H1 (cell line): ENCODE data around the gene CTIF. TPM values are rescaled to one million over a fixed set of nuclear protein-coding genes. Genes with fewer than 3 reads are reported as not detected.

Experiments
- BRCA1 ChIP-seq: IDR thresholded peaks from 2 replicates; pipeline ENCODE4 v1.6.1; 2012; ENCODE audit warnings: low read depth, low read length, improper control_type of control experiment
- CTBP2 ChIP-seq: IDR thresholded peaks from 2 replicates; pipeline ENCODE4 v1.7.0; 2011; ENCODE audit warnings: borderline replicate concordance, mild to moderate bottlenecking, moderate library complexity, mixed read lengths, low read length; ENCODE audit not compliant: insufficient read depth, insufficient read length
- POLR2A ChIP-seq, 2 experiments: IDR thresholded peaks; 1 replicate in 1 of 2; 2 replicates in 1 of 2; pipeline ENCODE4 v1.6.1; 2011; ENCODE audit warnings: low read depth in 2 of 2, low read length in 2 of 2, mild to moderate bottlenecking in 2 of 2; ENCODE audit errors: control extremely low read depth in 1 of 2
- RAD21 ChIP-seq, 2 experiments: IDR thresholded peaks in 1 of 2; conservative IDR thresholded peaks in 1 of 2; 2 replicates each; pipeline ENCODE4 v1.6.1; 2011; ENCODE audit warnings: low read depth in 2 of 2, low read length in 2 of 2, improper control_type of control experiment in 1 of 2, inconsistent platforms in 1 of 2, mild to moderate bottlenecking in 1 of 2, moderate library complexity in 1 of 2
- YY1 ChIP-seq: IDR thresholded peaks from 2 replicates; pipeline ENCODE4 v1.6.1; 2011; ENCODE audit warnings: low read depth, mild to moderate bottlenecking, low read length
- polyA plus RNA-seq, 7 experiments: library from polyadenylated mRNA; depleted of rRNA in 3 of 7; stranded (reverse) in 5 of 7; unstranded in 2 of 7; fragments of >200 nt in 5 of 7; fragments of 200-250 nt in 2 of 7; gene quantifications; 1 replicate in 5 of 7; 2 replicates in 1 of 7; 4 replicates in 1 of 7; pipeline versions ENCODE4 v1.2.1 to v1.2.3, GENCODE V29; 2011 to 2013; ENCODE audit warnings: missing spikeins in 2 of 7, mixed read lengths in 2 of 7
- total RNA-seq: library from RNA; stranded (reverse); fragmentation: NEBNext Ultra II Directional; extraction: Animal tissue kit (Norgen Biotek cat#: 25700); gene quantifications from 2 replicates; pipeline ENCODE4 v1.2.1, GENCODE V29; 2021
- TF ChIP-seq, protein P1 (sequence below): fragments of 300-600 bp; sonication (generic); IDR thresholded peaks from 2 replicates; pipeline ENCODE4 v1.7.1; 2012; ENCODE audit warnings: low read length, moderate library complexity, mild to moderate bottlenecking, inconsistent platforms; ENCODE audit not compliant: insufficient replicate concordance

Gene CTIF
- total and polyA plus RNA-seq, 2 of the 8 experiments (the other 6 are each of a cell fraction or from before 2014, with no cell fraction given): 9.0 to 17.8 TPM

DNA sequence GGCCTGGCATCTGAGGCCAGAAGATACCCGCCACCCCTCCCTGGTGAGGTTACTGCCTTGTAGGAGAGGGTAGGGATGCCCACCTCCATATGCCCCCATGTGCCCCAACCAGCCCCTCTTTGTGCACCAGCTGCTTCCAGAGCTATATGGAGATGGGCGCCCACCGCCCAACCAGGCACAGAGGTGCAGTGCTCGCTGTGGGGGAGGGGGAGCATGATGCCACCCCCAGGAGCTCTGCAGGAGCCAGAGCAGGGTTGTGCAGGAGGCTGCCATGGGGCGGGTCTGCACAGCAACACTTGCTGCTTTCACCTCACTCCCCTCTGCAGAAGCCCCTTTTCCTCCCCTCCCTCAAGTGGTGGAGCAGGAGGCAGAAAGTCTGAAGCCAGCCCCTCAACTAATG, 237.3 kb downstream of the CTIF start (continued):
- TF ChIP-seq, protein P1, sequence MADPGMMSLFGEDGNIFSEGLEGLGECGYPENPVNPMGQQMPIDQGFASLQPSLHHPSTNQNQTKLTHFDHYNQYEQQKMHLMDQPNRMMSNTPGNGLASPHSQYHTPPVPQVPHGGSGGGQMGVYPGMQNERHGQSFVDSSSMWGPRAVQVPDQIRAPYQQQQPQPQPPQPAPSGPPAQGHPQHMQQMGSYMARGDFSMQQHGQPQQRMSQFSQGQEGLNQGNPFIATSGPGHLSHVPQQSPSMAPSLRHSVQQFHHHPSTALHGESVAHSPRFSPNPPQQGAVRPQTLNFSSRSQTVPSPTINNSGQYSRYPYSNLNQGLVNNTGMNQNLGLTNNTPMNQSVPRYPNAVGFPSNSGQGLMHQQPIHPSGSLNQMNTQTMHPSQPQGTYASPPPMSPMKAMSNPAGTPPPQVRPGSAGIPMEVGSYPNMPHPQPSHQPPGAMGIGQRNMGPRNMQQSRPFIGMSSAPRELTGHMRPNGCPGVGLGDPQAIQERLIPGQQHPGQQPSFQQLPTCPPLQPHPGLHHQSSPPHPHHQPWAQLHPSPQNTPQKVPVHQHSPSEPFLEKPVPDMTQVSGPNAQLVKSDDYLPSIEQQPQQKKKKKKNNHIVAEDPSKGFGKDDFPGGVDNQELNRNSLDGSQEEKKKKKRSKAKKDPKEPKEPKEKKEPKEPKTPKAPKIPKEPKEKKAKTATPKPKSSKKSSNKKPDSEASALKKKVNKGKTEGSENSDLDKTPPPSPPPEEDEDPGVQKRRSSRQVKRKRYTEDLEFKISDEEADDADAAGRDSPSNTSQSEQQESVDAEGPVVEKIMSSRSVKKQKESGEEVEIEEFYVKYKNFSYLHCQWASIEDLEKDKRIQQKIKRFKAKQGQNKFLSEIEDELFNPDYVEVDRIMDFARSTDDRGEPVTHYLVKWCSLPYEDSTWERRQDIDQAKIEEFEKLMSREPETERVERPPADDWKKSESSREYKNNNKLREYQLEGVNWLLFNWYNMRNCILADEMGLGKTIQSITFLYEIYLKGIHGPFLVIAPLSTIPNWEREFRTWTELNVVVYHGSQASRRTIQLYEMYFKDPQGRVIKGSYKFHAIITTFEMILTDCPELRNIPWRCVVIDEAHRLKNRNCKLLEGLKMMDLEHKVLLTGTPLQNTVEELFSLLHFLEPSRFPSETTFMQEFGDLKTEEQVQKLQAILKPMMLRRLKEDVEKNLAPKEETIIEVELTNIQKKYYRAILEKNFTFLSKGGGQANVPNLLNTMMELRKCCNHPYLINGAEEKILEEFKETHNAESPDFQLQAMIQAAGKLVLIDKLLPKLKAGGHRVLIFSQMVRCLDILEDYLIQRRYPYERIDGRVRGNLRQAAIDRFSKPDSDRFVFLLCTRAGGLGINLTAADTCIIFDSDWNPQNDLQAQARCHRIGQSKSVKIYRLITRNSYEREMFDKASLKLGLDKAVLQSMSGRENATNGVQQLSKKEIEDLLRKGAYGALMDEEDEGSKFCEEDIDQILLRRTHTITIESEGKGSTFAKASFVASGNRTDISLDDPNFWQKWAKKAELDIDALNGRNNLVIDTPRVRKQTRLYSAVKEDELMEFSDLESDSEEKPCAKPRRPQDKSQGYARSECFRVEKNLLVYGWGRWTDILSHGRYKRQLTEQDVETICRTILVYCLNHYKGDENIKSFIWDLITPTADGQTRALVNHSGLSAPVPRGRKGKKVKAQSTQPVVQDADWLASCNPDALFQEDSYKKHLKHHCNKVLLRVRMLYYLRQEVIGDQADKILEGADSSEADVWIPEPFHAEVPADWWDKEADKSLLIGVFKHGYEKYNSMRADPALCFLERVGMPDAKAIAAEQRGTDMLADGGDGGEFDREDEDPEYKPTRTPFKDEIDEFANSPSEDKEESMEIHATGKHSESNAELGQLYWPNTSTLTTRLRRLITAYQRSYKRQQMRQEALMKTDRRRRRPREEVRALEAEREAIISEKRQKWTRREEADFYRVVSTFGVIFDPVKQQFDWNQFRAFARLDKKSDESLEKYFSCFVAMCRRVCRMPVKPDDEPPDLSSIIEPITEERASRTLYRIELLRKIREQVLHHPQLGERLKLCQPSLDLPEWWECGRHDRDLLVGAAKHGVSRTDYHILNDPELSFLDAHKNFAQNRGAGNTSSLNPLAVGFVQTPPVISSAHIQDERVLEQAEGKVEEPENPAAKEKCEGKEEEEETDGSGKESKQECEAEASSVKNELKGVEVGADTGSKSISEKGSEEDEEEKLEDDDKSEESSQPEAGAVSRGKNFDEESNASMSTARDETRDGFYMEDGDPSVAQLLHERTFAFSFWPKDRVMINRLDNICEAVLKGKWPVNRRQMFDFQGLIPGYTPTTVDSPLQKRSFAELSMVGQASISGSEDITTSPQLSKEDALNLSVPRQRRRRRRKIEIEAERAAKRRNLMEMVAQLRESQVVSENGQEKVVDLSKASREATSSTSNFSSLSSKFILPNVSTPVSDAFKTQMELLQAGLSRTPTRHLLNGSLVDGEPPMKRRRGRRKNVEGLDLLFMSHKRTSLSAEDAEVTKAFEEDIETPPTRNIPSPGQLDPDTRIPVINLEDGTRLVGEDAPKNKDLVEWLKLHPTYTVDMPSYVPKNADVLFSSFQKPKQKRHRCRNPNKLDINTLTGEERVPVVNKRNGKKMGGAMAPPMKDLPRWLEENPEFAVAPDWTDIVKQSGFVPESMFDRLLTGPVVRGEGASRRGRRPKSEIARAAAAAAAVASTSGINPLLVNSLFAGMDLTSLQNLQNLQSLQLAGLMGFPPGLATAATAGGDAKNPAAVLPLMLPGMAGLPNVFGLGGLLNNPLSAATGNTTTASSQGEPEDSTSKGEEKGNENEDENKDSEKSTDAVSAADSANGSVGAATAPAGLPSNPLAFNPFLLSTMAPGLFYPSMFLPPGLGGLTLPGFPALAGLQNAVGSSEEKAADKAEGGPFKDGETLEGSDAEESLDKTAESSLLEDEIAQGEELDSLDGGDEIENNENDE: no peak
- TF ChIP-seq POLR2A (IDR thresholded peaks at IDR 0.05; ENCODE audit: control extremely low read depth in 1 of 2, low read depth in 2 of 2, low read length in 2 of 2) (no peak), RAD21 (IDR thresholded peaks at IDR 0.05 in 1 of 2, conservative IDR thresholded peaks at IDR 0.05 in 1 of 2; ENCODE audit: low read depth in 2 of 2, low read length in 2 of 2) (no peak), YY1 (no peak), CTBP2 (no peak), BRCA1 (no peak)
